Stimulated activated CD8-positive, alpha-beta memory T cell treated with anti-CD3 and anti-CD28 coated beads, Interleukin-12 subunit alpha, Interleukin-12 subunit beta, amount 100 ng/mL, for 4 hours (primary cell): ENCODE data around the gene C21orf58.

Source experiments
- DNase-seq: peaks from one replicate; pipeline ENCODE4 v3.0.0-alpha.2; 2020; ENCODE audit warnings: low read depth

C21orf58 gene

GRCh38 chr21:46254208-46254975, 69.3 kb downstream of the C21orf58 start:
- no peak for DNase-seq

GRCh38 chr21:46253610-46254124, 70.0 kb downstream of the C21orf58 start:
- DNase-seq, result no peak

- DNase-seq, result no peak
These were observed 70.8 kb downstream of the C21orf58 start for GRCh38 chr21:46252840-46253239.
